Sigmoid colon (tissue), 7 donors: ENCODE measurements around the gene CKS2. TPM values are rescaled to one million over a fixed set of nuclear protein-coding genes. Genes with fewer than 3 reads are reported as not detected.

ENCODE experiments used
- DNase-seq: peaks from one replicate; pipeline ENCODE4 v3.0.0-alpha.2; 2019
- H3K27ac ChIP-seq, 4 donors: fragments of 200-600 bp; sonication (generic); one replicate each; pipeline ENCODE4 v1.5.1; 2016 to 2019; ENCODE audit warnings: mild to moderate bottlenecking in 1 of 4
- H3K27me3 ChIP-seq, 3 donors: fragments of 200-600 bp; sonication (generic); one replicate each; pipeline ENCODE4 v1.5.1; 2019; ENCODE audit warnings: mild to moderate bottlenecking in 1 of 3
- H3K36me3 ChIP-seq, 4 donors: fragments of 200-600 bp; sonication (generic); one replicate each; pipeline ENCODE4 v1.5.1; 2016 to 2019
- H3K4me1 ChIP-seq, 4 donors: fragments of 200-600 bp; sonication (generic); one replicate each; pipeline ENCODE4 v1.5.1; 2017 to 2019
- H3K4me3 ChIP-seq, 4 donors: fragments of 200-600 bp; sonication (generic); one replicate each; pipeline ENCODE4 v1.5.1; 2017 to 2019; ENCODE audit warnings: mild to moderate bottlenecking in 2 of 4, moderate library complexity in 1 of 4
- H3K9me3 ChIP-seq, 4 donors: fragments of 200-600 bp in 3 of 4; sonication (generic) in 3 of 4; one replicate each; pipeline versions ENCODE4 v1.5.1 to v1.6.1; 2013 to 2019
- CTCF ChIP-seq, 4 experiments: fragments of 450-650 bp in 3 of 4; fragments of 200-600 bp in 1 of 4; IDR thresholded peaks; one replicate each; pipeline ENCODE4 v1.5.1; 2016 to 2019; ENCODE audit warnings: antibody characterized with exemption in 4 of 4, mild to moderate bottlenecking in 3 of 4, moderate library complexity in 2 of 4
- EP300 ChIP-seq, 4 donors: sonication (generic); formaldehyde crosslinking; IDR thresholded peaks; one replicate each; pipeline ENCODE4 v1.6.1; 2017; ENCODE audit warnings: antibody characterized with exemption in 4 of 4
- POLR2A ChIP-seq, 2 donors: fragments of 450-650 bp; IDR thresholded peaks; one replicate each; pipeline ENCODE4 v1.6.1; 2016; ENCODE audit warnings: antibody characterized with exemption in 2 of 2, mild to moderate bottlenecking in 2 of 2, moderate library complexity in 2 of 2
- POLR2AphosphoS5 ChIP-seq, 4 donors: sonication (generic); formaldehyde crosslinking; IDR thresholded peaks; one replicate each; pipeline ENCODE4 v1.6.1; 2017; ENCODE audit warnings: antibody characterized with exemption in 4 of 4
- WGBS, 2 donors: extraction: QIAGEN DNeasy Blood & Tissue Kit; methylation state at CpG; one replicate each; pipeline ENCODE4 v1.1.7; 2013; 5-methylcytosine and 5-hydroxymethylcytosine counted together
- intact Hi-C: fragments of 100-400 bp; cut with DNase I; formaldehyde crosslinking; loops from one replicate; pipeline ENCODE4 v1.15.1; 2023
- polyA plus RNA-seq, 3 donors: library from polyadenylated mRNA; stranded (reverse); fragments of 200-250 nt; gene quantifications; one replicate each; pipeline ENCODE4 v1.2.3, GENCODE V29; 2013
- total RNA-seq, 4 donors: library from RNA; depleted of rRNA; stranded (reverse); fragments of >200 nt; gene quantifications; one replicate each; pipeline ENCODE4 v1.1.0, GENCODE V29; 2016
- donor health status: healthy with polysubstance abuse.
- donor health status: Bipolar disorder and iron deficiency.
- donor health status: healthy.

CKS2 gene
- total and polyA plus RNA-seq, 7 donors: 4.7 to 151 (median 18.9) TPM

GRCh38 chr9:89328064-89328463, 17.1 kb downstream of the CKS2 start:
- Histone ChIP-seq H3K27me3 (no peaks in the 10 kb centered on the region), H3K9me3 (no peaks in the 10 kb centered on the region), H3K4me3 (no peak overlapping the region), H3K27ac (no peak overlapping the region), H3K4me1 (peaks cover 0 to 17% (median 11%) of the 10 kb centered on the region in 4 donors), H3K36me3 (peaks cover 0 to 78% (median 38%) of the 10 kb centered on the region in 4 donors)
- WGBS, 2 donors: 53 to 81% methylated on average over 8 of the region's 8 CpGs
- DNase-seq: no peak
- no peak for TF ChIP-seq POLR2A (IDR thresholded peaks at IDR 0.05)
- intact Hi-C loops: no loop called here

- TF ChIP-seq POLR2AphosphoS5 (IDR thresholded peaks at IDR 0.05) (no peak), CTCF (IDR thresholded peaks at IDR 0.05) (no peak), EP300 (IDR thresholded peaks at IDR 0.05) (no peak), POLR2A (IDR thresholded peaks at IDR 0.05) (no peak)
- Histone ChIP-seq H3K27me3 (no peaks in the 10 kb centered on the region), H3K4me3 (no peak overlapping the region), H3K27ac (no peak overlapping the region), H3K36me3 (peaks cover 8 to 92% (median 55%) of the 10 kb centered on the region in 4 donors), H3K9me3 (no peaks in the 10 kb centered on the region), H3K4me1 (peaks cover 0 to 5% (median under 1%) of the 10 kb centered on the region in 4 donors)
- DNase-seq: no peak
- intact Hi-C loops: no loop called here
Measured at GRCh38 chr9:89329917-89330316, 18.9 kb downstream of the CKS2 start.

GRCh38 chr9:89330513-89330912, 19.5 kb downstream of the CKS2 start:
- Histone ChIP-seq H3K4me3 (no peak overlapping the region), H3K36me3 (peaks cover 8 to 98% (median 58%) of the 10 kb centered on the region in 4 donors), H3K27ac (no peak overlapping the region), H3K9me3 (no peaks in the 10 kb centered on the region), H3K4me1 (no peaks in the 10 kb centered on the region), H3K27me3 (no peaks in the 10 kb centered on the region)
- intact Hi-C loops: no loop called here
- no peak for TF ChIP-seq POLR2AphosphoS5 (IDR thresholded peaks at IDR 0.05)
- no peak for TF ChIP-seq POLR2A (IDR thresholded peaks at IDR 0.05)
- TF ChIP-seq EP300 (IDR thresholded peaks at IDR 0.05): no peak
- TF ChIP-seq CTCF (IDR thresholded peaks at IDR 0.05): no peak
- WGBS, 2 donors: 96 to 97% methylated on average over 7 of the region's 7 CpGs
- no peak for DNase-seq

GRCh38 chr9:89339807-89340206, 28.8 kb downstream of the CKS2 start:
- no peak for TF ChIP-seq EP300 (IDR thresholded peaks at IDR 0.05)
- TF ChIP-seq POLR2A (IDR thresholded peaks at IDR 0.05): no peak
- TF ChIP-seq POLR2AphosphoS5 (IDR thresholded peaks at IDR 0.05): no peak
- no peak for TF ChIP-seq CTCF (IDR thresholded peaks at IDR 0.05)
- no peaks in the 10 kb centered on the region for H3K27me3 ChIP-seq
- WGBS, 2 donors: 85 to 86% methylated on average over 2 of the region's 2 CpGs
- intact Hi-C loops: no loop called here
- H3K27ac ChIP-seq: no peak overlapping the region
- no peak overlapping the region for H3K4me3 ChIP-seq
- H3K36me3 ChIP-seq: peaks cover 18 to 100% (median 47%) of the 10 kb centered on the region in 4 donors
- H3K4me1 ChIP-seq: no peaks in the 10 kb centered on the region
- H3K9me3 ChIP-seq: no peaks in the 10 kb centered on the region
- DNase-seq: no peak

- H3K27me3 ChIP-seq: no peaks in the 10 kb centered on the region
- no peak for TF ChIP-seq EP300 (IDR thresholded peaks at IDR 0.05)
- TF ChIP-seq POLR2AphosphoS5 (IDR thresholded peaks at IDR 0.05): no peak
- TF ChIP-seq CTCF (IDR thresholded peaks at IDR 0.05): no peak
- TF ChIP-seq POLR2A (IDR thresholded peaks at IDR 0.05): no peak
- intact Hi-C loops: no loop called here
- peaks cover 17 to 100% (median 49%) of the 10 kb centered on the region in 4 donors for H3K36me3 ChIP-seq
- H3K9me3 ChIP-seq: no peaks in the 10 kb centered on the region
- no peak for DNase-seq
- no peak overlapping the region for H3K27ac ChIP-seq
- H3K4me3 ChIP-seq: no peak overlapping the region
- H3K4me1 ChIP-seq: no peaks in the 10 kb centered on the region
- 85 to 92% methylated on average over 3 of the region's 3 CpGs for WGBS, 2 donors
Measured at GRCh38 chr9:89340332-89340731, 29.3 kb downstream of the CKS2 start.
